Peyer's patch (tissue), 4 donors: ENCODE data around the gene HAGH. TPM values are rescaled to one million over a fixed set of nuclear protein-coding genes. Genes with fewer than 3 reads are reported as not detected.
A peak's percentile ranks its signal among the peaks of the same experiment; 100 is the strongest.

ENCODE experiments used
- DNase-seq, 3 donors: peaks; one replicate each; pipeline ENCODE4 v3.0.0-alpha.2; 2017 to 2019
- H3K27ac ChIP-seq, 4 donors: fragments of 200-600 bp; sonication (generic); one replicate each; pipeline ENCODE4 v1.5.1; 2016 to 2019
- H3K27me3 ChIP-seq, 2 donors: fragments of 200-600 bp; sonication (generic); one replicate each; pipeline ENCODE4 v1.5.1; 2019
- H3K36me3 ChIP-seq, 3 donors: fragments of 200-600 bp; sonication (generic); one replicate each; pipeline ENCODE4 v1.5.1; 2016 to 2019
- H3K4me1 ChIP-seq, 4 donors: fragments of 200-600 bp; sonication (generic); one replicate each; pipeline ENCODE4 v1.5.1; 2016 to 2019
- H3K4me3 ChIP-seq, 4 donors: fragments of 200-600 bp; sonication (generic); 1 replicate in 3 of 4; 2 replicates in 1 of 4; pipeline ENCODE4 v1.5.1; 2016 to 2019; ENCODE audit warnings: mild to moderate bottlenecking in 1 of 4
- H3K9me3 ChIP-seq, 4 donors: fragments of 200-600 bp; sonication (generic); one replicate each; pipeline ENCODE4 v1.5.1; 2016 to 2019; ENCODE audit warnings: mild to moderate bottlenecking in 1 of 4
- POLR2A ChIP-seq, 2 donors: fragments of 450-650 bp; IDR thresholded peaks; one replicate each; pipeline ENCODE4 v1.5.1; 2017; ENCODE audit warnings: antibody characterized with exemption in 2 of 2, mild to moderate bottlenecking in 2 of 2, moderate library complexity in 2 of 2
- total RNA-seq, 4 donors: library from RNA; depleted of rRNA; stranded (reverse); fragments of >200 nt; gene quantifications; one replicate each; pipeline ENCODE4 v1.1.0, GENCODE V29; 2016
- TF ChIP-seq, protein P1 (sequence below), 6 experiments: fragments of 450-650 bp in 4 of 6; fragments of 200-600 bp in 2 of 6; sonication (generic) in 1 of 6; IDR thresholded peaks; one replicate each; pipeline ENCODE4 v1.5.1; 2017 to 2019; ENCODE audit warnings: antibody characterized with exemption in 6 of 6, mild to moderate bottlenecking in 3 of 6, moderate library complexity in 1 of 6

The HAGH gene
- total RNA-seq, 4 donors from 2014 or later = 105 to 187 (median 155) TPM

DNA sequence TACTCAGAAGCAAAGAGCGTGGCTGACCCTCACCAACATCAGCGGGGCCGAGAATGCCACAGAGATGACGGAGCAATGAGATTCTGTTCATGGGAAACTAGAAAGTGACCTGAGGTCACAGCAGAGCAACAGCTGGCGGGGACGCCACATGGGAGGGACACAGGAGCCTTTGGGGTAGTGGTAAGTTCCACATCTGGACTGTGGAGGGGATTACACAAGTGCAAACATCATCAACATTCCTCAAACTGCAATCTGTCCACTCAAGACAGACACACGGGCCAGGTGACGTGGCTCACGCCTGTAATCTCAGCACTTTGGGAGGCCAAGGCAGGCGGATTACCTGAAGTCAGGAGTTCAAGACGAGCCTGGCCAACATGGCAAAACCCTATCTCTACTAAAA, 11.2 kb downstream of the HAGH start:
- H3K4me1 ChIP-seq = no peaks in the 10 kb centered on the region
- H3K36me3 ChIP-seq = peaks cover 0 to 53% (median 4%) of the 10 kb centered on the region in 3 donors
- no peaks in the 10 kb centered on the region for H3K27me3 ChIP-seq
- H3K4me3 ChIP-seq = no peak overlapping the region
- H3K9me3 ChIP-seq = no peaks in the 10 kb centered on the region
- no peak overlapping the region for H3K27ac ChIP-seq
- no peak for TF ChIP-seq POLR2A (IDR thresholded peaks at IDR 0.05)
- TF ChIP-seq, protein P1, sequence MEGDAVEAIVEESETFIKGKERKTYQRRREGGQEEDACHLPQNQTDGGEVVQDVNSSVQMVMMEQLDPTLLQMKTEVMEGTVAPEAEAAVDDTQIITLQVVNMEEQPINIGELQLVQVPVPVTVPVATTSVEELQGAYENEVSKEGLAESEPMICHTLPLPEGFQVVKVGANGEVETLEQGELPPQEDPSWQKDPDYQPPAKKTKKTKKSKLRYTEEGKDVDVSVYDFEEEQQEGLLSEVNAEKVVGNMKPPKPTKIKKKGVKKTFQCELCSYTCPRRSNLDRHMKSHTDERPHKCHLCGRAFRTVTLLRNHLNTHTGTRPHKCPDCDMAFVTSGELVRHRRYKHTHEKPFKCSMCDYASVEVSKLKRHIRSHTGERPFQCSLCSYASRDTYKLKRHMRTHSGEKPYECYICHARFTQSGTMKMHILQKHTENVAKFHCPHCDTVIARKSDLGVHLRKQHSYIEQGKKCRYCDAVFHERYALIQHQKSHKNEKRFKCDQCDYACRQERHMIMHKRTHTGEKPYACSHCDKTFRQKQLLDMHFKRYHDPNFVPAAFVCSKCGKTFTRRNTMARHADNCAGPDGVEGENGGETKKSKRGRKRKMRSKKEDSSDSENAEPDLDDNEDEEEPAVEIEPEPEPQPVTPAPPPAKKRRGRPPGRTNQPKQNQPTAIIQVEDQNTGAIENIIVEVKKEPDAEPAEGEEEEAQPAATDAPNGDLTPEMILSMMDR (IDR thresholded peaks at IDR 0.05) = no peak
- DNase-seq = no peak

DNA sequence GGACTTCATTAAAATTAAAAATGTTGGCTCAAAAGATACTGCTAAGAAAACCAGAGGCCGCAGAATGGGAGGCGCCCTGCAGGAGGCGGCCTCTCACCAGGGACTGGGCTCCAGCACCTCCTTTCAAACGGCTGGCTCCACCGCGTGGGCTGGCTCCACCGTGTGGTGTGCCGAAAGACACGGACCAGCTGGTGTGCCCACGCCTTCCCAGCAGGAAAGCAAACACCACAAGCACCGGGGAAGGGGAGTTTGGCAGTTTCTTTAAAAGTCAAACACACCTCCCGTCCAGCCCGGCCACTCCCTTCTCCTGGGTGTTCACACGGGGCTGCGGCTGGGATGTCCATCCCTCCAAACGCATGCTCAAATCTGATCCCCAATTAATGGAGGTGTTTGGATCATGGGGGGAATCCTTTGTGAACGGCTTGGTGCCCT, 13.9 kb downstream of the HAGH start:
- no peaks in the 10 kb centered on the region for H3K27me3 ChIP-seq
- no peaks in the 10 kb centered on the region for H3K9me3 ChIP-seq
- H3K4me1 ChIP-seq = no peaks in the 10 kb centered on the region
- DNase-seq = peak; percentile 36 to 81 (median 80)
- TF ChIP-seq, protein P1 (IDR thresholded peaks at IDR 0.05) = peak in 4 of 6 experiments; percentile 41 to 72 (median 66)
- TF ChIP-seq POLR2A (IDR thresholded peaks at IDR 0.05) = no peak
- no peak overlapping the region for H3K4me3 ChIP-seq
- H3K36me3 ChIP-seq = peaks cover 0 to 51% (median 4%) of the 10 kb centered on the region in 3 donors
- peak overlapping the region in 1 of 4 donors; percentile 39 for H3K27ac ChIP-seq

DNA sequence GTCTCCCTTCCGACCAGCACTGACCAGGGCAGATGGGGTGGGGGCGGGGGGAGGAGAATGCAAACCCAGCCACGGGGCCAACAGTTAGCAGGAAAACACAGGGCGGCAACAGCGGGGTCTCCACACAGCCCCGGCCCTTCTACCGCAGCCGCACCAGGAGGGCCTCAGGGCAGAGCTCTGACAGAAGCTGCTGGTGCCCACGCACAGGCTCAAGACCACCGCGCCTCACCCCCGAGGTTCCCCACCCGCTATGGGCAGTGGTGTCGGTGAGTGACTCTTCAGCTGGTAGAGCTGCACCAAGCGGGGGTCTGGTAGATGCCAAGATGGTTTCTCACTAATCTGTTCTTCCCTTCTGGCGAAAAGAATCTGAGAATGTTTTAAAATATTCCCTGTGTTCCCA, 16.1 kb downstream of the HAGH start:
- Histone ChIP-seq H3K4me3 (no peak overlapping the region), H3K9me3 (no peaks in the 10 kb centered on the region), H3K36me3 (peaks cover 0 to 48% (median 0%) of the 10 kb centered on the region in 3 donors), H3K27me3 (no peaks in the 10 kb centered on the region), H3K27ac (no peak overlapping the region), H3K4me1 (no peaks in the 10 kb centered on the region)
- no peak for DNase-seq
- TF ChIP-seq, protein P1 (IDR thresholded peaks at IDR 0.05) = no peak
- TF ChIP-seq POLR2A (IDR thresholded peaks at IDR 0.05) = no peak

DNA sequence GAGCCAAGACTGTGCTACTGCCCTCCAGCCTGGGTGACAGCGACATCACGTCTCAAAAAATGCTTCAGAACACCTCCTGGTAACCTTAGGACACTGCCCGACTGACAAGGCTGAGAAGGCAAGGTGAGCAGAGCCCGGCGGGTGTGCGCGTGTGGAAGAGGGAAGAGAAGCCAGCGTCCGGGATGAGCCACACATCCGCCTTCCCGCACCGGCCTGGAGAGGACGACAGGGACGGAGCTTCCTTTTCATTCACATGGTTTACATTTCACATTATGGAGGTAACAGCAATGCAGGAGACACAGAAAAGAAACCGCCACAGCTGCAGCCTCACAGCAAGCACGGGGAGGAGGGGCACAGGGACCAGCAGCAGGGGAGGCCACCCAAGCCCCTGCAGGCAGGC, 16.5 kb downstream of the HAGH start:
- H3K4me3 ChIP-seq = no peak overlapping the region
- TF ChIP-seq, protein P1 (IDR thresholded peaks at IDR 0.05) = no peak
- no peak for TF ChIP-seq POLR2A (IDR thresholded peaks at IDR 0.05)
- DNase-seq = no peak
- no peaks in the 10 kb centered on the region for H3K9me3 ChIP-seq
- H3K36me3 ChIP-seq = peaks cover 0 to 46% (median 0%) of the 10 kb centered on the region in 3 donors
- no peaks in the 10 kb centered on the region for H3K4me1 ChIP-seq
- H3K27me3 ChIP-seq = no peaks in the 10 kb centered on the region
- no peak overlapping the region for H3K27ac ChIP-seq

DNA sequence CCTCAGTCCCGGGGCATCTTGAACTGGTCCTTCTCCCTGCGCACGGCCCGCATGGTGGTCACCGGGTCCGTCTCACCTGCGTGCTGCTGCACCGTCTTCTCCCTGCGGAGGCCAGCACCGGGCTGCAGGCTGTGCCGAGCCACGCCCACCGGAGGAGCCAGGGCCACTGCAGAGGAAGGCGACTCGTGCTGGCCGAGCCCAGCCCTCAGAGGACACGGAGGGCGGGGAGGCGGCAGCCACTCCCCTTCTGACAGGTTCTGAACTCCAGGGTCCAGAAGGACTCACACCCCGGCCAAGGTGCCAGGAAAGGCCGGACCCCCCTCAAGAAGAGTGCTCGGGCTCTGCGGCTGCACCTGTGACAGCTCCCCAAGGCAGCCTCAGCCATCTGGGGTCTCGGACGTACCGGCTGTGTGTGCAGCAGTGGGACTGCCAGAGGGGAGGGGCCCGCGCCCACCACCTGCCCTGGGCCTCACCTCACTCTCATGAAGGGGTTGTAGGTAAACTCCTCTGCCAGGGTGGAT, 17.3 kb downstream of the HAGH start:
- Histone ChIP-seq H3K27me3 (no peaks in the 10 kb centered on the region), H3K36me3 (peaks cover 0 to 46% (median 0%) of the 10 kb centered on the region in 3 donors), H3K27ac (no peak overlapping the region), H3K4me1 (no peaks in the 10 kb centered on the region), H3K4me3 (no peak overlapping the region), H3K9me3 (no peaks in the 10 kb centered on the region)
- TF ChIP-seq POLR2A (IDR thresholded peaks at IDR 0.05) = no peak
- TF ChIP-seq, protein P1 (IDR thresholded peaks at IDR 0.05) = no peak
- peak in 1 of 3 donors; percentile 65 for DNase-seq
